ENCODE data around the gene ZDHHC5.

- TF ChIP-seq CTCF (IDR thresholded peaks at IDR 0.05; ENCODE audit: low read length) (no peak), EZH2 (IDR thresholded peaks at IDR 0.05; ENCODE audit: borderline replicate concordance, low read length) (no peak)
Measured at GRCh38 chr11:57709802-57710367, 42.0 kb downstream of the ZDHHC5 start.
